CD4-positive, alpha-beta T cell treated with Interleukin-4 for 4 hours (primary cell): ENCODE results near the gene ARL4C.

ENCODE experiments used
- DNase-seq: peaks from one replicate; pipeline ENCODE4 v3.0.0-alpha.2; 2020

ARL4C gene

DNA sequence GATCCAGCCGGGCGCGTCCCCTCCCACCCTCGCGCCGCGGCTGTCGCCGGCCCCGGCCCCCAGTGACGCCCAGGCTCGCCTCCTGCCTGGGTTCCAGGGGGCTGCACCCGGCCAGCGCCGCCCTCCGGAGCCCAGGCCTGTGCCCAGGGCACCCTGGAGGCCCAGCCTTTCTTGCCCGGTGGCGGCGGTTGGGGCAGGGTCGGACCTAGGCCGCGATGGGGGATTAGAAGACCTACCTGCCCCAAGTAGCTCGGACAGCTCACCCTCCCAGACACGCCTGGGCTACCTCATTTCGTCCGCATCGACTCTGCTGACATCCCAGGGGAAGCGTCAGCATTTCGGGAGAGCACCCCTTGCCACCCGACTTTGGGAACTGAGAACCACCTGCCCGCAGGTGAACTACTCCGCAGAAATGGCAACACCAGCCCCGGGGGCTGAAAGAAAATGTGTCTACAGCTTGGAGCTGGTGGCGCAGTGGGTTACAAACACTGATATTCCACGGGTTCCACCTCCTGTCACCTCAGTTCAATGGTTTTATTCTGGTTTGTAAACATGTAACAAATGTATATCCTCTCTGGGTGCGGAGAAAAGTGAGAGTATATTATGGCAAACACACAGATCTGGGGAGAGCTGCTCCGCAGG, 834 bp upstream of the ARL4C start:
- no peak for DNase-seq

DNA sequence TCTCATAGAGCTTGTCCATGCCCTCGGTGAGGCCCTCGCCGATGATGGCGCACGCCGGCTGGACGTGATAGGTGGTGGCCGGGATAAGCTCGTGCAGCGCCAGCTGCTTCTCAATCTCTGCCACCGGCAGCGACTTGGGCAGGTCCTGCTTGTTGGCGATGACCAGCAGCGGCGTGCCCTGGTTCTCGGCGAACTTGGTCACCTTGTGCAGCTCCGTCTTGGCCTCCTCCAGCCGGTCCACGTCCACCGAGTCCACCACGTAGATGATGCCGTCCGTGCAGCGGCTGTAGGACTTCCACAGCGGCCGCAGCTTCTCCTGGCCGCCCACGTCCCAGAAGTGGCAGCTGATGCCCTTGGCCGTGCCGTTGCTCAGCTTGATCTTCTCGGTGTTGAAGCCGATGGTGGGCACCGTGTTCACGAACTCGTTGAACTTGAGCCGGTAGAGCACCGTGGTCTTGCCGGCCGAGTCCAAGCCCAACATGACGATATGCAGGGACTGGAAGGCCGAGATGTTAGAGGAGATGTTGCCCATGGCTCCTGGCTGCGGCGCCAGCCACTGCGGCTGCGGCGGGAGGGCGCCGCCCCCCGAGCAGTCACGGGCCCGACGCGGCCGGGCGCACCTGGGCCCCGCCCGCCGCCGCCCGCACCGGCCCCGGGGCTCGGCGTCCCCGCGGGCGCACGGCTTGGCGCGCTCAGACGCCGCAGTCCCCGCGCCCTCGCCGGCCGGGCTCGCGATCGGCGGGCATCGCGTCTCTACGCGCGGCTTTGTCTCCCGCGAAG, 636 bp downstream of the ARL4C start:
- DNase-seq = peak; percentile 64

DNA sequence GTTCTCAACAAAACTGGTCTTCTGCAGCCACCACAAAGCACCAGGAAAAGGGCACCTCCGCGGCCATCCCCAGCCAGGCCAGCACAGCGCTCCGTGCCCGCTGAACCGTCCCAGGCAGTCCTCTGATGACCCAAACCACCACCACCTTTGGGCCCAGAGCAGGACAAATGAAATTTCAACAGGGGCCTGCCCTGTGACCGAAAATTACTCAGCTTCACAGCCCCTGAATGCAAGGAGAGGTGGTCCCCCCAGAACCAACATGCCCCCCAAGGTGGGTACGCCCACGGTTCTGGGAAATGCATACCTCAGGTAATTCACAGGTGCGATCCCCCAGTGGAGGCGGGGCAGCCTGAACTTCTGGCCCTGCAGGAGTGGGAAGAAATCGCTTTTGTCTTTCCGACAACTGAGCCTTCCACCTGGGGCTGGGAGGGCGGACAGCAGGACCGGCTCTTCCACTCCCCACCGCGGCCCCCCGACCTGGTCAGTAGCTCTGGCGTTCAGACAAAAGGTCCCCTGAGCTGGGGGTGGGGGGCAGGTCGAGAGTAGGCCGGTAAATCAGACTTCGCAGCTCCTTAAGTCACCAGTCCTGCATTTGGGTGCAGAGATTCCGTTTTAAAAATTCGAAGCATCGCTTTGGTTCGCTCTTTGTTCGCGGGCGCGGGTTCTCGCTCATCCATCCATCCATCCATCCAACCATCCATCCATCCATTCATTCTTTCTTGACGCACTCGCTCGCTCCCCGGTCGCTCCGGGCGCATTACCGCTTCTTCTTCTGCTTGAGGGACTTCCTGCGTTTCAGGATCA, 1.4 kb downstream of the ARL4C start:
- DNase-seq = peak; percentile 44

GRCh38 chr2:234494361-234495250, 2.3 kb downstream of the ARL4C start:
- peak; percentile 70 for DNase-seq

DNA sequence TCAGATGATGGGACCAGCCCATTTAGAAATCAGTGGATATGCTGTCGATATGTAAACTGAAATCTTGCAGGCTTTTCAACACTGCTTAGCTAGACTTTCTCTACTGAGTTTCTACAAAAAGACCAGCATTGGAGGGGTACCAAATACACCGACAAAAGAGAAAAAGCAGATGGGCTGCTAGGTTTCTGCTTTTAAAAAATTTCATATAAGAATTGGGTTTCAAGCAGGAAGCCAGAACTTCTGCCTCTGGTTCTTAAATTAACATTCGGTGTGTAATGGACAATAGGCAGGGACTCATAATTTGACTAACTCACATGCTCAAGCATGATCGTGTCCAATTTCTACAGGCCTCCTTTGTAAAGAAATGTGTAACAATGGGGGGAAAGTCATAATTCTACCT, 3.1 kb downstream of the ARL4C start:
- DNase-seq = no peak

DNA sequence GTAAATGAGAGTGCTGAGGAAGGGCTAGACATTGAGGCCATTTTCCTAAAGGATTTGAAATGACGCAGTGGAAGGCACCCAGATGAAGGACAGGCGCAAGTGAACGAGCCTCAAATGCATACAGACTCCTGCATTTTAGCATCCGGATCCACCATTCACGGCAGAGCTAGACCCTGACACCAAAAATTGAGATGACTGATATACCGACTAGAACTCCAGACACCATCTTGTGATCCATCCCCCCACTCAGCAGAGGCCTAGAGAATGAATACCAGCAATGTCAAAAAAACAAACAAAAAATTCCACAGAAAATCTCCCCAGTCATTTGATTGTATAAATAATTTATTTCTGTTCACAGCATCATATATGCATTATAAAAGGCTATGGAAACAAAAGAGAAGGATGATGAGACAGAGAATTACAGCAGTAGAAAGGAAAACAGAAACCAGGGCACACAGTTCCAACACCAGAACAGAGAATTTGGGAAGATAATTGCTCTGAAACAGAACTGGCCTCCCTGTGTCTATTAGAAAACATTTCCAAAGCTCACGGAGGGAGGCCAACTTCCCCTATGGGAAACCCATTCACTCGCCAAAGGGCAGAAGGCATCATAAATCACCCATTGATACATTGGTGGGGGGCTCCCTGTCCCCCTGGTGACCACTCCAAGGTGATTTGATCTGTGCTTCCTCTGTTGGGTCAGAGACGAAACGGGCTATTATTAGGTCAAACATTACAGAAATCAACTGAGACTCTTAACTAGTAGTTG, 4.0 kb downstream of the ARL4C start:
- DNase-seq = peak; percentile 34

DNA sequence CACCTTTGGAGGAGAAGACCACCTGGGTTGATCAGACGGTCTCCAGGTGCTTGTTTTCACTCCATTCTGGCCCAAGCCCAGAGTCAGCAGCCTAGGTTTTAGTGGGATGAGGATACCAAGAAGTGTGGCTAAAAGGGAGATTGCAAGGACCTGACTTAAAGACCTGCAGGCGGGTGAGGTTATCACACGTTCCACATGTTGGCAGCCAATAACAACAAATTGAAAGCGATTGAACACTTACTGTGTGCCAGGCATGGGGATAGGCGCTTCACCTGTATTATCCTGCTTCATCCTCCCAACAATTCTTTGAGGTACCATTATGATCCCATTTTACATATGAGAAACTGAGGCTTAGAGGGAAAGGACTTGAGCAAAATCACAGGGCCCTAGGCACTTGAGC, 5.0 kb downstream of the ARL4C start:
- DNase-seq = peak; percentile 54

DNA sequence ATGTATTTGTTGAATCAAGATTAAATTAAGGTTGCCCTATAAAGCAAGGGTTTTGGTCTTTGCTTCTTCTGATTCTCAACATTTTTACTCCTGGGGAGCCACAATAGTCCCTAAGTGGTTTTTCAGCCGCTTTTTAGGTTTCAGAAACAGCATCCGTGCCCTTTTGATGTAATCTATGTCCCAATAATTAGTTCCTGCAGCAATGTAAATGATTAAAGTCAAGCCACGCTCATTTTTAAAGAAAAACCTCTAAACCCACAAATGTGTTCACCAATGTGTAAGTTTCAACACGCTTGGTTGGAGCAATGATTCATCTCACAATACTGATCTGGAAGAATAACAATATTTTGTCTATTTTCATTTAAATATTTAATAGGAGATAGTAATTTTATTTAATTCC, 5.6 kb downstream of the ARL4C start:
- DNase-seq = peak; percentile 80

DNA sequence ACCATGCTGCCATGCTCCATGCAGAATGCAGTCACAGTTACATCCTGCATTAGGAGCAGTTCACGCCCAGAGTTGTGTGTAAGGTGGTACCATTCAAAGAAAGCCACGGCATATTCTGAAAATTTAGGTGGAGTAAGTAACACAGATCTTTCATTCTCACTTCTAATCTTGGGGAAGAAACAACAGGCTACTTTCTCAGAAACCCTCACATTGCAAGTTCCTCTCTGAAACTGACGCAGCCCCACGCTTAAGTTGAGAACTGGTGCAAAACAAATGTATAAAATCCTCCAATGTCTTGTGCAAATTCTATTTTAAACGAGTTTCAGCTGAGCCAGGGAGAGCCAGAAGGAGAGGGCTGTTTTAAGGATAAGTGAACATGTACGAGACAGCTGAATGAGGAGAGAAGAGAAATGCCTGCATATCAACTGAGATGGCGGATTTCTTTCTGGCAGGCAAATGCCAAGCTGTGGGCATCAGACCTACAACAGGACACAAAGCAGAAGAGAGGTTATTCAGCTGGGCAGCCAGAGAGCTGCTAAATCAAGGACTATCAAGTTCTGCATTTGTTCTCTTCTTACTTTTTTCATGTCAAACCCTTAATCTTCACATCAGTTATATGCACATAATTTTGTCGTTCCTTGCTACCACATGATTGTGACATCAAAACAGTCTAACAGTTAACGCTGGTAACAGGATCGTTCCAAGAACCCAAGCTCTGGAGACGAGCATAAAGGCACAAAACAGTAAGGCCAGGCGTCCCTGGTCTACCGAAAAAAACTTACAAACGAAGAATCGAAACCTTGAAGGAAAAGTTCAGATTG, 6.4 kb downstream of the ARL4C start:
- peak; percentile 62 for DNase-seq

DNA sequence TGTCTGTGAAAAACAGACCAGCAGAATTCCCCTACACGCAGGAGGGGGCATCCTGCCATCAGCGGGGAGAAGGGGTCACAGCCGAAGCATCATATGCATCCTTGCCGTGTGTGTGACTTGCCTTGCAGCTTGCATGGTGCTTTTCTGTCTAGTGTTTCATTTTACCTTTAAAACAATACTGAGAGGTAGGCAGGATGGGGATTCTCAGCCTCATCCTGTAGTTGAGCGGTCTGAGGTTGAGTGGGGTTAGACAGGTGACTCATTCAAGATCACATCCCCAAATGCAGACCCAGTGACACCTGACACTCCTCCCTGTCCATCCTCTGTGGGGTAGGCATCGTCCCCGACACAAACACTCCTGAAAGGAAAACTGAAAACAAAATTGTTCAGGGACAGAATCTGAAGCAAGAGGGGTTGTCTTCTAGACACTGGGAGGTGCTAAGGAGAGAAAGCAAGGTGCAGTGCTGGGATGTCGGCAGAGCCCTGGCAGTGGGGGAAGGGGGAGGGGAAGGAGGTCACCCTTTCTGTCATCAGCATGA, 7.9 kb downstream of the ARL4C start:
- peak; percentile 95 for DNase-seq

GRCh38 chr2:234488486-234488885, 8.4 kb downstream of the ARL4C start:
- no peak for DNase-seq

DNA sequence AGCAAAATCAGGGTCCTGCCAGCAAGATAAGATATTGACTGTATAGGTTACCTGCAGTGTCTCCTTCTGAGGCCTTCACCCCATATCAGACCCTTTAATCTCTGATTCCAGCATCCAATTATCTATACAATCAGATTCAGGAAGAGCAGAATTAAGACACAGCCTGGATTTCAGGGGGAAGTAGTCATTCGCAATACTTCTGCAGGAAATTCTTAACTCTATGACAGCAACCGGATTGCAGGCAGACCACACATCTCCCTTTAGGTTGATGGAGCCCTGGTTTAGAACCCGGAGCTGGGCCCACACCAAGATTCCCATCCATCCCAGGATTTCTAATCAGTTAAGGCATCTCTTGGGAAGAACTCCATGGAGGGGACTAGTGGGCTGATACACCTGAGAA, 9.5 kb downstream of the ARL4C start:
- DNase-seq = no peak

- peak; percentile 97 for DNase-seq
Observed at GRCh38 chr2:234483568-234484251, 13.2 kb downstream of the ARL4C start.

- no peak for DNase-seq
Observed at GRCh38 chr2:234481301-234481700, 15.6 kb downstream of the ARL4C start.

DNA sequence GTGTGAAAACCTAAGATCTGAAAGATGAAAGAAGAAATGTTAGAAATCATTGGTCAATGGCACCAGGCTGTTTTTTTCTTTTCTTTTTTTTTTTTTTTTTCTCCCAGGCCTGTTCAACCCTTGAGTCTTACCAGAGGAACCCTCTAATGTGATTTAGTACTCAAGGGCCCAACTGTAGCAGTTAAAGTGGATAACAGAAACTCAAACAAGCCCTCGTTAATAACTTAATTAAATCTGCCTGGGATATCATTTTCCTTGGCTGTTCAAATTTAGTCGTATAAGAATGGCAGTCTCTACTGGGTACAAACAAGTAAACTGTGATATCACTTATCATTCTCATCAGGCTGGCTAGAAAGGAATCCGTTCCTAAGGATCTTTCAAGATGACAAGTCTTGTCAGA, 16.5 kb downstream of the ARL4C start:
- DNase-seq = no peak

DNA sequence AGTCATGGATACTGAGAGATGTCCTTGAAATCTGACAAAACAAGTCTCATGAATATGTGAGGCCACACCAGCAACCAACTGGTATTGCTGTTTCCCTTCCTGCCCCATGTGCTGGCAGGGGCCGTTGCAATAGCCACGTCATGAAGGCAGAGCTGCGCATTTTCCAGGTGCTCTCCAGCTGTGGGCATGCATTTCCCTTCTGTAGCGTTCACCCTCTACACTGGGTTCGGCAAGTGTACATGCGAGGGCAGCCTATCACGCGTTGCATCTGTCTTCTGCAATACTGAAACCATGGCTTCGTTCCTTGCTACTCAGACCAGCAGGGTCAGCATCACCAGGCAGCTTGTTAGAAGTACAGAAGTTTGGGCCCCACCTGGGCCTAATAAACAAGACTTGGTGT, 17.4 kb downstream of the ARL4C start:
- DNase-seq = no peak

- DNase-seq = peak; percentile 78
Observed at GRCh38 chr2:234478121-234478858, 18.6 kb downstream of the ARL4C start.

GRCh38 chr2:234476766-234477165, 20.1 kb downstream of the ARL4C start:
- no peak for DNase-seq

- DNase-seq = no peak
Observed at GRCh38 chr2:234474654-234475053, 22.2 kb downstream of the ARL4C start.
